ENCODE measurements around the gene MAPK8IP1. TPM values are rescaled to one million over a fixed set of nuclear protein-coding genes. Genes with fewer than 3 reads are reported as not detected.

Gene MAPK8IP1
- total RNA-seq, 1 donor from 2014 or later, result 48.1 TPM

GRCh38 chr11:45927684-45928413, 42.4 kb downstream of the MAPK8IP1 start:
- peaks cover 11% of the 10 kb centered on the region for H3K36me3 Mint-ChIP-seq (ENCODE audit: insufficient read depth)

DNA sequence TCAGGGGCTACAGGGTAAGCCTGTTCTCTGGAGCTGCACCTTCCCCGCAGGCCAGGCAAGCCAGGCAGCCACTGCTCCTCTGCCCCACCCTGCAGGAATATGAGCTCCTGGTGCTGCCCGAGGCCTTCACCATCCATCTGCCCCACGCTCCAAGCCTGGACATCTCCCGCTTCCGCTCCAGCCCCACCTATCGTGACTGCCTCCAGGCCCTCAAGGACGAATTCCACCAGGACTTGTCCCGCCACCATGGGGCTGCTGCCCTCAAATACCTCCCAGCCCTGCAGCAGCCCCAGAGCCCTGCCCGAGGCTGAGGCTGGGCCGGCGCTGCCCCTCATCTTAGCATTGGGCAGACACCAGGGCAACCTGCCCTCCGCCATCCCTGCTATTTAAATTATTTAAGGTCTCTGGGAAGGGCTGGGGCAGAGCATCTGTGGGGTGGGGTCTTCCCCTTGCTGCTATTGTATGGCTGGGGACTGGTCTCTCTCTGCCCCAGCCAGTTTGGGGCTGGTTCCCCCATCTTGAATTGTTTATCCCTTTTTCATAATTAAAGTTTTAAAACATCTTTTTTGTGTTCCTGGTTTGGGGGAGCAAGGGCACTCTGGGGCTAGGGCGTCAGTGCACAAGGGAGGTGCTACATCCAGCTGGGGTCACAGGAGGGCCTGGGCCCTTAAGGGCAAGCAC, 43.2 kb downstream of the MAPK8IP1 start:
- no peak for DNase-seq (ENCODE audit: low spot score, unreplicated experiment)

More at GRCh38 chr11:45927684-45928413, 42.4 kb downstream of the MAPK8IP1 start:
- H3K27ac Mint-ChIP-seq, result peak overlapping the region; percentile 89
- peaks cover 8% of the 10 kb centered on the region for H3K27me3 Mint-ChIP-seq
- peaks cover 4% of the 10 kb centered on the region for H3K4me1 Mint-ChIP-seq (ENCODE audit: low read depth)
- no peak overlapping the region for H3K4me3 Mint-ChIP-seq (ENCODE audit: low read depth)
- DNase-seq (ENCODE audit: low spot score, unreplicated experiment), result no peak
- H3K9me3 Mint-ChIP-seq (ENCODE audit: low read depth), result no peaks in the 10 kb centered on the region
- TF ChIP-seq CTCF (IDR thresholded peaks at IDR 0.05; ENCODE audit: unreplicated experiment), result no peak

DNA sequence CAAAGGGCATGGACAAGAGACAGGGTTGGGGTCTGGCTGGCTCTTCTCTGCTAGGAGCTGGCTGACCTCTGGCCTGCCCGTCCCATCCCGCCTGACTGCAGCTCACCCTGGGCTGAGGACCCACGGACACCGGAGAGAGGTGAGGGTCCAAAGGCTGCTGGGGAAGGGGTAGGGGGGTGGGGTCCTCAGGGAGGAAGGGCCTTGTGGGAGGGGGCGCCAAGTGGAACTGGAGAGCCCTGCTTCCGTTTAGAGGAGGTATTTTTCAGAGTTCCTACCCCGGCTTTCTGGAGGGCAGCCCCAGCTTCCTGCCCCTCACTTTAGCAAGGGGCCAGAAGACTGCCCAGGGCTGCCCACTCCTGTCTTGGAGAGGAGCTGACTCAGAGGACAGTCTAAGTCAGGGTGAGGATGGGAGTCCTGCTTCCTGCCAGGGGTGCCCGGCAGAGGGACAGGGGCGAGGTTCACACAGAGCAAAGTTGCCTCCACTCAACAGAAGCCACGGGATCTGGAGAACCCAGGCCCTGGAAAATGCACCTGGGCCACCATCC, 44.1 kb downstream of the MAPK8IP1 start:
- H3K4me1 Mint-ChIP-seq (ENCODE audit: low read depth), result peaks cover 13% of the 10 kb centered on the region
- no peak overlapping the region for H3K4me3 Mint-ChIP-seq (ENCODE audit: low read depth)
- TF ChIP-seq CTCF (IDR thresholded peaks at IDR 0.05; ENCODE audit: unreplicated experiment), result no peak
- no peak overlapping the region for H3K27ac Mint-ChIP-seq
- DNase-seq (ENCODE audit: low spot score, unreplicated experiment), result no peak
- H3K36me3 Mint-ChIP-seq (ENCODE audit: insufficient read depth), result peaks cover 12% of the 10 kb centered on the region
- no peaks in the 10 kb centered on the region for H3K9me3 Mint-ChIP-seq (ENCODE audit: low read depth)
- H3K27me3 Mint-ChIP-seq, result no peaks in the 10 kb centered on the region

More for the DNA sequence above, 43.2 kb downstream of the MAPK8IP1 start:
- Mint-ChIP-seq H3K4me1 (ENCODE audit: low read depth) (peaks cover 7% of the 10 kb centered on the region), H3K36me3 (ENCODE audit: insufficient read depth) (peaks cover 12% of the 10 kb centered on the region), H3K9me3 (ENCODE audit: low read depth) (no peaks in the 10 kb centered on the region), H3K27ac (peak overlapping the region; percentile 80), H3K4me3 (ENCODE audit: low read depth) (no peak overlapping the region), H3K27me3 (peaks cover 5% of the 10 kb centered on the region)
- no peak for TF ChIP-seq CTCF (IDR thresholded peaks at IDR 0.05; ENCODE audit: unreplicated experiment)

GRCh38 chr11:45930031-45930794, 44.8 kb downstream of the MAPK8IP1 start:
- TF ChIP-seq CTCF (IDR thresholded peaks at IDR 0.05; ENCODE audit: unreplicated experiment), result no peak
- no peak for DNase-seq (ENCODE audit: low spot score, unreplicated experiment)
- Mint-ChIP-seq H3K27ac (peak overlapping the region; percentile 69), H3K36me3 (ENCODE audit: insufficient read depth) (peaks cover 12% of the 10 kb centered on the region), H3K9me3 (ENCODE audit: low read depth) (no peaks in the 10 kb centered on the region), H3K4me1 (ENCODE audit: low read depth) (peaks cover 20% of the 10 kb centered on the region), H3K27me3 (no peaks in the 10 kb centered on the region), H3K4me3 (ENCODE audit: low read depth) (no peak overlapping the region)

Data from progenitor cell of endocrine pancreas (in vitro differentiated cells).